ENCODE data around the gene CDON.
"Not testable (repeated sequence)": the region's sequence is repeated elsewhere in the genome, so short reads cannot be mapped to it uniquely, and the experiment has no call there.

CDON gene

GRCh38 chr11:125918140-125918840 is 144.4 kb downstream of the CDON start:
- DNase-seq = no peak

DNA sequence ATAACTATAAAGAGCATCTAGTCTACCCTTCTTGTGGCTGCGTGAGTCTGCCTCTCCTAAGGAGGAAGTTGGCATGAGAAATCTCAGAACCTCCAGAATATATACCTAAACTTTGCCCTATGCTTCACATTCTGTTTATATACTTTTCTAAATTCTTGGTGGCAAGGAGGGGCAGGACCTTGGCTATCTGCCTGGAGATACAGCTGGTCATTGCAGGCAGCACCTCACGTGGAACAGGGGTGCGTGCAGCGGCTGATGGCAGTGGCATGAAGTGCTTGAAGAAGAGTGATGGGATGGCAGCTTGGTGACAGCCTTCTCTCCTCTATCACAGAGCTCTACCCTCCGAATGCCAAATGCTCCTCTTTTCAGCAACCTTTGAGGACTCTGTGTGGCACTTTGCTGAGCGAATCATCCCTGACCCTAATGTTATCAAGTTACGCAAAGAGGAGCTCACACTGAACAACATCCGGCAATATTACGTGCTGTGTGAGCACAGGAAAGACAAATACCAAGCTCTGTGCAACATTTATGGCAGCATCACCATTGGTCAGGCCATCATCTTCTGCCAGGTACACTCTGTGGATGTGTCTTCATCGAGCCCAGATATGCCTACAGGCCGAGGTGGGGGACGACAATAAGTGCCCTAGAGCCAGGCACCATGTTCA is 145.9 kb downstream of the CDON start:
- DNase-seq = no peak

GRCh38 chr11:125914601-125915000 is 148.1 kb downstream of the CDON start:
- DNase-seq = not testable (repeated sequence)

GRCh38 chr11:125910226-125910849 is 152.3 kb downstream of the CDON start:
- DNase-seq = no peak
